Keratinocyte (primary cell): ENCODE results near the gene LRFN3. TPM values are rescaled to one million over a fixed set of nuclear protein-coding genes. Genes with fewer than 3 reads are reported as not detected.

Experiments
- DNase-seq: peaks from one replicate; pipeline ENCODE4 v3.0.0-alpha.2; 2011; ENCODE audit warnings: low read depth, missing footprints, low spot score
- FAIRE-seq: peaks from 2 replicates; lab custom pipeline; 2011; peaks lifted over from hg19 to GRCh38; lab: Jason Lieb, UNC
- H2AFZ ChIP-seq: 2 replicates; pipeline ENCODE4 v1.6.0; 2012; ENCODE audit warnings: low read length, control low read depth, inconsistent platforms; ENCODE audit not compliant: control insufficient read depth
- H3K27ac ChIP-seq: 2 replicates; pipeline ENCODE4 v1.5.1; 2011; ENCODE audit warnings: low read length; ENCODE audit not compliant: control insufficient read depth, insufficient read depth
- H3K27me3 ChIP-seq: 3 replicates; pipeline ENCODE4 v1.6.0; 2011; ENCODE audit warnings: low read length; ENCODE audit not compliant: control insufficient read depth, insufficient read depth; ENCODE audit errors: extremely low read depth
- H3K36me3 ChIP-seq, 2 experiments: 2 replicates in 1 of 2; 3 replicates in 1 of 2; pipeline ENCODE4 v1.5.1; 2011; ENCODE audit warnings: low read length in 2 of 2, mild to moderate bottlenecking in 1 of 2; ENCODE audit not compliant: control insufficient read depth in 2 of 2, insufficient read depth in 2 of 2; ENCODE audit errors: extremely low read depth in 1 of 2
- H3K4me1 ChIP-seq: 3 replicates; pipeline ENCODE4 v1.5.1; 2011; ENCODE audit warnings: low read length; ENCODE audit not compliant: control insufficient read depth, insufficient read depth; ENCODE audit errors: extremely low read depth
- H3K4me2 ChIP-seq: 3 replicates; pipeline ENCODE4 v1.6.0; 2011; ENCODE audit warnings: low read depth, low read length; ENCODE audit not compliant: control insufficient read depth, insufficient read depth; ENCODE audit errors: extremely low read depth
- H3K4me3 ChIP-seq, 3 experiments: fragments of 200-600 bp in 1 of 3; sonication (generic) in 1 of 3; 2 replicates in 2 of 3; 3 replicates in 1 of 3; pipeline ENCODE4 v1.5.1; 2011 to 2016; ENCODE audit warnings: low read length in 3 of 3, mild to moderate bottlenecking in 3 of 3, control low read depth in 2 of 3, inconsistent platforms in 1 of 3, low read depth in 1 of 3, mixed read lengths in 1 of 3, mixed run types in 1 of 3, moderate library complexity in 1 of 3; ENCODE audit not compliant: control insufficient read depth in 2 of 3, insufficient read depth in 2 of 3; ENCODE audit errors: extremely low read depth in 1 of 3
- H3K79me2 ChIP-seq: 2 replicates; pipeline ENCODE4 v1.6.0; 2012; ENCODE audit warnings: low read length; ENCODE audit not compliant: control insufficient read depth, insufficient read depth
- H3K9ac ChIP-seq: 3 replicates; pipeline ENCODE4 v1.6.0; 2011; ENCODE audit warnings: low read length; ENCODE audit not compliant: control insufficient read depth, insufficient read depth; ENCODE audit errors: extremely low read depth
- H3K9me1 ChIP-seq: 3 replicates; pipeline ENCODE4 v1.6.0; 2011; ENCODE audit warnings: low read length; ENCODE audit not compliant: control insufficient read depth, insufficient read depth; ENCODE audit errors: extremely low read depth
- H3K9me3 ChIP-seq: 2 replicates; pipeline ENCODE4 v1.5.1; 2012; ENCODE audit warnings: low read depth, low read length; ENCODE audit not compliant: control insufficient read depth
- H4K20me1 ChIP-seq: 3 replicates; pipeline ENCODE4 v1.6.0; 2011; ENCODE audit warnings: low read length; ENCODE audit not compliant: control insufficient read depth, insufficient read depth; ENCODE audit errors: extremely low read depth
- CTCF ChIP-seq, 3 experiments: IDR thresholded peaks in 1 of 3; conservative IDR thresholded peaks in 1 of 3; optimal IDR thresholded peaks in 1 of 3; 2 replicates in 2 of 3; 3 replicates in 1 of 3; pipeline versions ENCODE3 to v1.5.1; 2011; ENCODE audit warnings: low read length in 3 of 3, mild to moderate bottlenecking in 3 of 3, moderate library complexity in 2 of 3, control low read depth in 1 of 3, inconsistent platforms in 1 of 3; ENCODE audit not compliant: insufficient read depth in 2 of 3; ENCODE audit errors: extremely low read depth in 1 of 3
- EZH2 ChIP-seq: IDR thresholded peaks from one replicate; pipeline ENCODE4 v1.6.1; 2012; ENCODE audit warnings: inconsistent platforms, mild to moderate bottlenecking, low read length, moderate library complexity
- dilution Hi-C: fragments of 300-500 bp; cut with MboI; formaldehyde crosslinking; loops from one replicate; pipeline ENCODE4 v1.7.0; 2020; ENCODE audit warnings: low sequenced_read_pairs; ENCODE audit not compliant: extremely low pct_ligation_motif_present
- polyA plus RNA-seq, 5 experiments: library from polyadenylated mRNA; depleted of rRNA in 3 of 5; stranded (reverse) in 3 of 5; stranded (forward) in 1 of 5; unstranded in 1 of 5; fragments of >200 nt; gene quantifications; 1 replicate in 1 of 5; 2 replicates in 3 of 5; 3 replicates in 1 of 5; pipeline versions ENCODE4 v1.2.1 to v1.2.3, GENCODE V29; 2011 to 2012; ENCODE audit warnings: missing spikeins in 2 of 5, low read depth in 1 of 5, low replicate concordance in 1 of 5

LRFN3 gene
- polyA plus RNA-seq, 1 donor (not counting 4 experiments of a cell fraction or from before 2014, with no cell fraction given) = 0.73 TPM

GRCh38 chr19:35905178-35905727 is 30.9 kb upstream of the LRFN3 start:
- Histone ChIP-seq H3K27me3 (no peaks in the 10 kb centered on the region), H3K27ac (no peak overlapping the region), H3K4me3 (no peak overlapping the region), H2AFZ (no peak overlapping the region), H3K79me2 (no peaks in the 10 kb centered on the region), H3K36me3 (no peaks in the 10 kb centered on the region), H3K4me1 (peaks cover 28% of the 10 kb centered on the region), H3K9ac (no peak overlapping the region), H3K4me2 (no peak overlapping the region), H4K20me1 (no peaks in the 10 kb centered on the region), H3K9me1 (no peaks in the 10 kb centered on the region), H3K9me3 (no peaks in the 10 kb centered on the region)
- no peak for DNase-seq
- dilution Hi-C loops = no loop called here
- no peak for FAIRE-seq
- no peak for TF ChIP-seq EZH2
- no peak for TF ChIP-seq CTCF (optimal IDR thresholded peaks at IDR 0.05 in 1 of 3, IDR thresholded peaks at IDR 0.05 in 1 of 3, conservative IDR thresholded peaks at IDR 0.05 in 1 of 3; ENCODE audit: extremely low read depth in 1 of 3, insufficient read depth in 2 of 3, low read length in 3 of 3)

GRCh38 chr19:35907377-35907745 is 28.8 kb upstream of the LRFN3 start:
- Histone ChIP-seq H4K20me1 (no peaks in the 10 kb centered on the region), H3K9me3 (no peaks in the 10 kb centered on the region), H3K4me3 (no peak overlapping the region), H3K9me1 (no peaks in the 10 kb centered on the region), H2AFZ (no peak overlapping the region), H3K36me3 (no peaks in the 10 kb centered on the region), H3K27me3 (no peaks in the 10 kb centered on the region), H3K4me1 (peaks cover 11% of the 10 kb centered on the region), H3K27ac (no peak overlapping the region), H3K79me2 (no peaks in the 10 kb centered on the region), H3K4me2 (no peak overlapping the region), H3K9ac (no peak overlapping the region)
- TF ChIP-seq EZH2 (no peak), CTCF (optimal IDR thresholded peaks at IDR 0.05 in 1 of 3, IDR thresholded peaks at IDR 0.05 in 1 of 3, conservative IDR thresholded peaks at IDR 0.05 in 1 of 3; ENCODE audit: extremely low read depth in 1 of 3, insufficient read depth in 2 of 3, low read length in 3 of 3) (no peak)
- DNase-seq = no peak
- FAIRE-seq = no peak
- dilution Hi-C loops = no loop called here
